Neuronal stem cell (in vitro differentiated cells): ENCODE results near the gene CYP2A6.
"Not testable (repeated sequence)": the region's sequence is repeated elsewhere in the genome, so short reads cannot be mapped to it uniquely, and the experiment has no call there.

Experiments used
- DNase-seq: peaks from one replicate; pipeline ENCODE4 v3.0.0-alpha.2; 2013; ENCODE audit warnings: low spot score
- H2AFZ ChIP-seq: one replicate; pipeline ENCODE4 v1.6.1; 2013; ENCODE audit warnings: mild to moderate bottlenecking, low read length, inconsistent platforms
- H2AK5ac ChIP-seq: 2 replicates; pipeline ENCODE4 v1.6.1; 2013; ENCODE audit warnings: low read depth, mild to moderate bottlenecking, inconsistent platforms, low read length, moderate library complexity, mixed read lengths
- H2BK120ac ChIP-seq: 2 replicates; pipeline ENCODE4 v1.6.1; 2013; ENCODE audit warnings: low read depth, mild to moderate bottlenecking, inconsistent platforms, low read length, moderate library complexity, mixed read lengths
- H2BK12ac ChIP-seq: one replicate; pipeline ENCODE4 v1.6.1; 2013; ENCODE audit warnings: low read length, inconsistent platforms
- H2BK15ac ChIP-seq: 2 replicates; pipeline ENCODE4 v1.6.1; 2013; ENCODE audit warnings: mild to moderate bottlenecking, low read length, inconsistent platforms, mixed read lengths
- H2BK5ac ChIP-seq: one replicate; pipeline ENCODE4 v1.6.1; 2013; ENCODE audit warnings: inconsistent platforms, mild to moderate bottlenecking, low read length, moderate library complexity
- H3K14ac ChIP-seq: one replicate; pipeline ENCODE4 v1.6.1; 2013; ENCODE audit warnings: low read length, inconsistent platforms
- H3K18ac ChIP-seq: 2 replicates; pipeline ENCODE4 v1.6.1; 2013; ENCODE audit warnings: low read length, inconsistent platforms
- H3K23ac ChIP-seq: 2 replicates; pipeline ENCODE4 v1.6.1; 2013; ENCODE audit warnings: low read depth, mild to moderate bottlenecking, mixed read lengths, low read length, inconsistent platforms; ENCODE audit not compliant: poor library complexity
- H3K27ac ChIP-seq: replicated peaks from 3 replicates; pipeline ENCODE4 v1.5.1; 2013; ENCODE audit warnings: low read length, inconsistent platforms
- H3K27me3 ChIP-seq, 3 experiments: 2 replicates each; pipeline ENCODE4 v1.6.1; 2013; ENCODE audit warnings: low read length in 3 of 3, mild to moderate bottlenecking in 2 of 3, inconsistent platforms in 1 of 3, low read depth in 1 of 3, mixed read lengths in 1 of 3, moderate library complexity in 1 of 3; ENCODE audit not compliant: control insufficient read depth in 3 of 3, insufficient read depth in 3 of 3
- H3K36me3 ChIP-seq, 2 donors: replicated peaks in 1 of 2; 2 replicates each; pipeline ENCODE4 v1.6.1; 2013; ENCODE audit warnings: low read length in 2 of 2; ENCODE audit not compliant: control insufficient read depth in 2 of 2, insufficient read depth in 2 of 2
- H3K4ac ChIP-seq: 2 replicates; pipeline ENCODE4 v1.6.1; 2013; ENCODE audit warnings: inconsistent platforms, mild to moderate bottlenecking, low read length, moderate library complexity
- H3K4me1 ChIP-seq, 2 donors: 1 replicate in 1 of 2; 2 replicates in 1 of 2; pipeline ENCODE4 v1.6.1; 2013; ENCODE audit warnings: low read length in 2 of 2, low read depth in 1 of 2; ENCODE audit not compliant: control insufficient read depth in 2 of 2, insufficient read depth in 1 of 2
- H3K4me2 ChIP-seq: one replicate; pipeline ENCODE4 v1.6.1; 2013; ENCODE audit warnings: mild to moderate bottlenecking, low read length, inconsistent platforms; ENCODE audit not compliant: insufficient read depth, poor library complexity, severe bottlenecking
- H3K4me3 ChIP-seq, 2 donors: 2 replicates each; pipeline ENCODE4 v1.5.1; 2013; ENCODE audit warnings: low read length in 2 of 2, mild to moderate bottlenecking in 2 of 2, inconsistent platforms in 1 of 2, moderate library complexity in 1 of 2
- H3K79me1 ChIP-seq: one replicate; pipeline ENCODE4 v1.6.1; 2013; ENCODE audit warnings: low read depth, mild to moderate bottlenecking, inconsistent platforms, low read length, moderate library complexity
- H3K9ac ChIP-seq: one replicate; pipeline ENCODE4 v1.6.1; 2013; ENCODE audit warnings: mild to moderate bottlenecking, low read depth, low read length, inconsistent platforms; ENCODE audit not compliant: poor library complexity
- H3K9me3 ChIP-seq, 2 donors: replicated peaks in 1 of 2; 2 replicates each; pipeline versions ENCODE3 to v1.6.1; 2013; ENCODE audit warnings: low read length in 2 of 2, mild to moderate bottlenecking in 2 of 2, inconsistent platforms in 1 of 2, low read depth in 1 of 2, mixed read lengths in 1 of 2, moderate library complexity in 1 of 2; ENCODE audit not compliant: control insufficient read depth in 2 of 2, insufficient read depth in 1 of 2
- H4K8ac ChIP-seq: one replicate; pipeline ENCODE4 v1.6.1; 2013; ENCODE audit warnings: low read depth, mild to moderate bottlenecking, inconsistent platforms, low read length, moderate library complexity
- H4K91ac ChIP-seq: one replicate; pipeline ENCODE4 v1.6.1; 2013; ENCODE audit warnings: low read length, low read depth, mild to moderate bottlenecking, inconsistent platforms; ENCODE audit not compliant: poor library complexity
- WGBS, 2 donors: extraction: QIAGEN DNeasy Blood & Tissue Kit; methylation state at CpG; one replicate each; pipeline ENCODE4 v1.1.7; 2013; ENCODE audit warnings: missing lambda C conversion rate in 2 of 2, mixed read lengths in 1 of 2; ENCODE audit not compliant: insufficient read length in 2 of 2, insufficient replicate concordance in 1 of 2; ENCODE audit errors: extremely low coverage in 2 of 2; 5-methylcytosine and 5-hydroxymethylcytosine counted together

Gene CYP2A6

DNA sequence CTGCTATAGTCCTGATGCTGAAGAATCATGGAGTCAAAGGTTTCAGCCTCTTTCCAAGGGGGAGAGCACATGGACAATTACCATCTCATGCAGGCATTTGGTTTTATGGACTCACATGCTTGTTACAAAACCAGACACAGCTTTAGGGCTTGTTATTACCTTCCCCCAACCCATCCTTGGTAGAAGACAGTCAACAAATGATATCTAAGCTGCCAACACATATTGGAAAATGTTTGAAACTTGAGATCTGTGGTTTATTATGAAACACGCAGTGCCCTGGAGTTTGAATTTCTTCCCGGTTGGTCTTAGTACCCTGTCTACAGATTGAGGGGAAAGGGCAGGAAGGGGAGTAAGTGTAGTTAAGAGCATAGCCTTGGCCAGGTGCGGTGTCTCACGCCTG lies 12.5 kb upstream of the CYP2A6 start:
- no peak for DNase-seq
- H3K4ac ChIP-seq: no peak overlapping the region
- no peak overlapping the region for H2BK12ac ChIP-seq
- no peak overlapping the region for H3K23ac ChIP-seq
- H3K27ac ChIP-seq: no peak overlapping the region
- H3K4me2 ChIP-seq: no peak overlapping the region
- no peak overlapping the region for H4K91ac ChIP-seq
- no CpG with 5 or more reads among the region's 4 CpGs for WGBS, 2 donors
- H2AFZ ChIP-seq: no peak overlapping the region
- no peak overlapping the region for H2BK5ac ChIP-seq
- no peak overlapping the region for H2AK5ac ChIP-seq
- H3K4me1 ChIP-seq: no peaks in the 10 kb centered on the region
- H3K36me3 ChIP-seq: no peaks in the 10 kb centered on the region
- H3K9me3 ChIP-seq: no peaks in the 10 kb centered on the region
- no peak overlapping the region for H4K8ac ChIP-seq
- H3K18ac ChIP-seq: no peak overlapping the region
- H3K27me3 ChIP-seq: no peaks in the 10 kb centered on the region
- no peak overlapping the region for H2BK120ac ChIP-seq
- no peaks in the 10 kb centered on the region for H3K79me1 ChIP-seq
- H3K14ac ChIP-seq: no peak overlapping the region
- no peak overlapping the region for H3K9ac ChIP-seq
- H3K4me3 ChIP-seq: no peak overlapping the region
- H2BK15ac ChIP-seq: no peak overlapping the region

DNA sequence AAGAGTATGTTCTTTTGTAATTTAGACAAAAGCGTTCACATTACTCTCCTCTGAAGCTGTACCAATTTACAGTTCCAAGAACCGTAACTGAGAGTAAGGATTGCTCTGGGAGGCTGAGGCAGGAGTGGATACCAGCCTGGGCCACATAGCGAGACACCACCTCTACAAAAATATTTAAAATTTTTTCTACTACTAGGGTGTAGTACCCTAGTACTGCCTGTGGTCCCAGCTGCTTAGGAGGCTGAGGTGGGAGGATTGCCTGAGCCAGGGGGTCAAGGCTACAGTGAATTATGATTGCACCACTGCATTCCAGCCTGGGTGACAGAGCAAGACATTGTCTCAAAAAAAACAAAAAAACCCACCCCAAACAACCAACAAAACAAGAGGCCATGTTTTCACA lies 12.1 kb upstream of the CYP2A6 start:
- H3K4ac ChIP-seq: no peak overlapping the region
- no peaks in the 10 kb centered on the region for H3K79me1 ChIP-seq
- DNase-seq: no peak
- H3K4me3 ChIP-seq: no peak overlapping the region
- H3K27ac ChIP-seq: no peak overlapping the region
- no peak overlapping the region for H2AFZ ChIP-seq
- H2BK120ac ChIP-seq: no peak overlapping the region
- no peak overlapping the region for H3K4me2 ChIP-seq
- no peak overlapping the region for H3K9ac ChIP-seq
- H3K4me1 ChIP-seq: no peaks in the 10 kb centered on the region
- H2BK15ac ChIP-seq: no peak overlapping the region
- H3K36me3 ChIP-seq: no peaks in the 10 kb centered on the region
- no peak overlapping the region for H3K14ac ChIP-seq
- WGBS, 2 donors: no CpG with 5 or more reads among the region's 3 CpGs
- H3K27me3 ChIP-seq: no peaks in the 10 kb centered on the region
- no peak overlapping the region for H2BK12ac ChIP-seq
- H3K9me3 ChIP-seq: no peaks in the 10 kb centered on the region
- H3K18ac ChIP-seq: no peak overlapping the region
- no peak overlapping the region for H4K91ac ChIP-seq
- H3K23ac ChIP-seq: no peak overlapping the region
- H2BK5ac ChIP-seq: no peak overlapping the region
- H2AK5ac ChIP-seq: no peak overlapping the region
- no peak overlapping the region for H4K8ac ChIP-seq

DNA sequence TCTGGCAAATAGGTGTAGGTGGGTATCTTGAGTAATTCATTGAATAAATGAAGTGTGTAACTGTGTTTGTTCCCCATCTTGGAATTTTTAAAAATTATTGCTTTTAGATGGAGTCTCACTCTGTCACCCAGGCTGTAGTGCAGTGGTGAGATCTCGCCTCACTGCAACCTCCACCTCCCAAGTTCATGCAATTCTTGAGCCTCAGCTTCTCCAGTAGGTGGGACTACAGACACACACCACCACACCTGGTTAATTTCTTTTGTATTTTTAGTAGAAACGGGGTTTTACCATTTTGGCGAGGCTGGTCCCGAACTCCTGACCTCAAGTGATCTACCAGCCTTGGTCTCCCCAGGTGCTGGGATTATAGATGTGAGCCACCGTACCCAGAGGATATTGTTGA lies 7.9 kb upstream of the CYP2A6 start:
- Histone ChIP-seq H3K23ac (no peak overlapping the region), H2AK5ac (no peak overlapping the region), H3K18ac (no peak overlapping the region), H2BK15ac (no peak overlapping the region), H2BK12ac (no peak overlapping the region), H3K14ac (no peak overlapping the region), H3K79me1 (no peaks in the 10 kb centered on the region), H3K4me1 (no peaks in the 10 kb centered on the region), H2AFZ (no peak overlapping the region), H3K27ac (no peak overlapping the region), H2BK5ac (no peak overlapping the region), H4K8ac (no peak overlapping the region), H3K4me3 (no peak overlapping the region), H3K4ac (no peak overlapping the region), H3K27me3 (no peaks in the 10 kb centered on the region), H3K36me3 (no peaks in the 10 kb centered on the region), H2BK120ac (no peak overlapping the region), H4K91ac (no peak overlapping the region), H3K4me2 (no peak overlapping the region), H3K9ac (no peak overlapping the region), H3K9me3 (no peaks in the 10 kb centered on the region)
- whole genome bisulfite sequencing, 2 donors: no CpG with 5 or more reads among the region's 5 CpGs
- DNase-seq: no peak

DNA sequence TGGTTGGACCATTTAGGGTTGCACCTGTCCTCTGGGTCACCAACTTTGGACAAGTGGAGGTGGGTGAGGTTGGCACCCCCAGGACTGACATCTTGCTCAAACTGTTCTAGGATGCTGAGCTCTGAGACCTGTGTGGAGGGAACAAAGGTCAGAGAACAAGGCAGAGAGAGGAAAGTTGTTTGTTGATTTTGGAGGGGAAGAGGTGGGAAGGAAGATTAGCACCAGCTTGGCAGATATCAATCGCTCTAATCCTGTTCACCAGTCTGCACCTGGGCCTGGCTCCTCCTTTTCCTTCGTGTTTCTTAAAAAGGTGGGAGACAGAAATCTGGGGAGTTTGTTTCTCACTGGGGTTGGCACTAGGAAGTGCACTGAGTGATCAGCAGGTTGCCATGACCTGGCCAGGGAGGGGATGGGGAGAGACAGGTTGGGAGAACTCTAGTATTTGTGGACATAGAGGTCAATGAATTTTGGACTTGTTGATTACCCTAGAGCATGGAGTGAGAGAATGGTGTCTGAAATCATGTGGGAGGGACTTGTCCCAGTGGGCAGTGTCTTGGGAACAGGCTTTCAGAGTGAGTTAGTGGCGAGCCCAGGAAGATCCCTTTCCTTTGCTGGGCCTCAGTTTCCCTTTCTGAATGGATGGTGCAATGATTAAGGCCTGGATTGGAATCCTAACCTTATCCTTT lies 2.4 kb upstream of the CYP2A6 start:
- H3K27me3 ChIP-seq: peaks cover 0 to 16% (median 9%) of the 10 kb centered on the region in 3 experiments
- H3K4me3 ChIP-seq, H2AFZ ChIP-seq, H2AK5ac ChIP-seq, H3K79me1 ChIP-seq, H2BK12ac ChIP-seq, H3K4me1 ChIP-seq, H3K23ac ChIP-seq, H2BK15ac ChIP-seq, H3K4ac ChIP-seq, H3K4me2 ChIP-seq, DNase-seq, H3K27ac ChIP-seq, H3K36me3 ChIP-seq, H4K91ac ChIP-seq, H3K9me3 ChIP-seq, H3K18ac ChIP-seq, H2BK5ac ChIP-seq, H3K9ac ChIP-seq, H3K14ac ChIP-seq, H4K8ac ChIP-seq, H2BK120ac ChIP-seq: not testable (repeated sequence)
- WGBS, 2 donors: no CpG with 5 or more reads among the region's 3 CpGs
